ENCODE data around the gene EVI5L. TPM values are rescaled to one million over a fixed set of nuclear protein-coding genes. Genes with fewer than 3 reads are reported as not detected.

The EVI5L gene
- total and polyA plus RNA-seq, 2 of the 8 experiments (the other 6 are each of a cell fraction or from before 2014, with no cell fraction given) = 7.2 to 11.0 TPM

DNA sequence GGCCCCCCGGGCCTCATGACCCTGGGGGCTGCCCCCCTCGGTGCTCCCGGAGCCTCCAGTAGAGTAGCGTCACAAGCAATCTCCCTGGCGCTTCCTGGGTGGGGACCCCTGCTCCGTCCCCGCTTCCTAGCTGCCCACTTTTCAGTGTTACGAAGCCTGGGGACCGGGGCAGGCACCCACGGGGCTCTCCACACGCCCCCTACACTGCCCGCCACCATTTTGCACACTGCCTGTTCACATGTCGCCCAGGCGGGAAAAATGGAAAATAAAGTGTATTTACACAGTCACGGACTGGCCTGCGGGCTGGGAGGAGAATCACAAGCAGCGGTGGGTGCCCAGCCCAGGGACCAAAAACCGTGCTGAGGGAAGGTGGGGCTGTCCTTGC, 34.7 kb downstream of the EVI5L start:
- TF ChIP-seq SIX5 (IDR thresholded peaks at IDR 0.05; ENCODE audit: low read depth, low read length) (no peak), SIRT6 (IDR thresholded peaks at IDR 0.05; ENCODE audit: low read length) (no peak), ZNF274 (IDR thresholded peaks at IDR 0.05; ENCODE audit: borderline replicate concordance, extremely low read depth, low read length) (no peak), TAF1 (IDR thresholded peaks at IDR 0.05; ENCODE audit: low read depth, low read length) (no peak), RBBP5 (IDR thresholded peaks at IDR 0.05; ENCODE audit: borderline replicate concordance, low read depth, low read length) (no peak), JUN (IDR thresholded peaks at IDR 0.05; ENCODE audit: low read depth, low read length) (no peak)
- TF ChIP-seq, protein P1, sequence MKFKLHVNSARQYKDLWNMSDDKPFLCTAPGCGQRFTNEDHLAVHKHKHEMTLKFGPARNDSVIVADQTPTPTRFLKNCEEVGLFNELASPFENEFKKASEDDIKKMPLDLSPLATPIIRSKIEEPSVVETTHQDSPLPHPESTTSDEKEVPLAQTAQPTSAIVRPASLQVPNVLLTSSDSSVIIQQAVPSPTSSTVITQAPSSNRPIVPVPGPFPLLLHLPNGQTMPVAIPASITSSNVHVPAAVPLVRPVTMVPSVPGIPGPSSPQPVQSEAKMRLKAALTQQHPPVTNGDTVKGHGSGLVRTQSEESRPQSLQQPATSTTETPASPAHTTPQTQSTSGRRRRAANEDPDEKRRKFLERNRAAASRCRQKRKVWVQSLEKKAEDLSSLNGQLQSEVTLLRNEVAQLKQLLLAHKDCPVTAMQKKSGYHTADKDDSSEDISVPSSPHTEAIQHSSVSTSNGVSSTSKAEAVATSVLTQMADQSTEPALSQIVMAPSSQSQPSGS (IDR thresholded peaks at IDR 0.05; ENCODE audit: low read length) = no peak
- no peak overlapping the region for H3K56ac ChIP-seq (replicated peaks; ENCODE audit: insufficient read length, low read depth, low read length)
- H3K4ac ChIP-seq (replicated peaks; ENCODE audit: insufficient read length, low read depth, low read length) = no peak overlapping the region
- H3K4me3 ChIP-seq (ENCODE audit: extremely low read depth in 1 of 4, insufficient read depth in 2 of 4, low read depth in 3 of 4, low read length in 4 of 4) = no peak overlapping the region
- no peak overlapping the region for H3K23ac ChIP-seq (ENCODE audit: insufficient read length)
- no peaks in the 10 kb centered on the region for H3K9me3 ChIP-seq (ENCODE audit: insufficient read depth in 2 of 2, low read depth in 1 of 2, low read length in 1 of 2)
- DNase-seq (ENCODE audit: low read depth in 1 of 2, low spot score in 2 of 2) (no peak), FAIRE-seq (no peak)
- no peak overlapping the region for H2BK15ac ChIP-seq (ENCODE audit: low read length)
- no peak overlapping the region for H2BK20ac ChIP-seq (ENCODE audit: low read length)
- H2BK120ac ChIP-seq (replicated peaks; ENCODE audit: low read depth, low read length) = no peak overlapping the region
- no peak overlapping the region for H2BK5ac ChIP-seq (ENCODE audit: low read depth, low read length)
- no peaks in the 10 kb centered on the region for H3K79me2 ChIP-seq (ENCODE audit: control insufficient read depth in 1 of 2, insufficient read depth in 2 of 2, low read length in 2 of 2)
- H3K9ac ChIP-seq (replicated peaks in 1 of 4; ENCODE audit: extremely low read depth in 1 of 4, low read depth in 3 of 4, low read length in 3 of 4) = no peak overlapping the region
- H2BK12ac ChIP-seq (ENCODE audit: low read depth, low read length) = no peak overlapping the region
- CTCF ChIA-PET (ENCODE audit: partially characterized antibody) = interaction anchor here (0.9 to 11.2 kb wide), 3 partner anchors 13 to 62 kb away, joined by 3 to 112 read pairs (median 3); partner anchors contain the start of genes SNAPC2 and TGFBR3L
- H3K79me1 ChIP-seq (ENCODE audit: low read depth, low read length) = no peaks in the 10 kb centered on the region
- peaks cover 8 to 46% (median 34%) of the 10 kb centered on the region in 4 experiments for H3K27me3 ChIP-seq (replicated peaks in 1 of 4; ENCODE audit: control insufficient read depth in 3 of 4, extremely low read depth in 1 of 4, insufficient read depth in 3 of 4, low read length in 3 of 4)
- H4K8ac ChIP-seq (ENCODE audit: extremely low read depth, insufficient read depth, low read length) = no peak overlapping the region
- peaks cover 0 to 10% of the 10 kb centered on the region in 2 experiments for H4K20me1 ChIP-seq (replicated peaks in 1 of 2; ENCODE audit: control insufficient read depth in 1 of 2, insufficient read depth in 2 of 2, low read length in 2 of 2)
- H3K4me2 ChIP-seq (ENCODE audit: insufficient read depth in 1 of 2, low read depth in 2 of 2, low read length in 2 of 2) = no peak overlapping the region
- WGBS, 2 experiments (ENCODE audit: extremely low coverage in 1 of 2, insufficient coverage in 1 of 2, insufficient read length in 1 of 2, insufficient replicate concordance in 2 of 2, low coverage in 1 of 2, low lambda C conversion rate in 2 of 2, missing lambda C conversion rate in 1 of 2) = 84% methylated on average over 17 of the region's 18 CpGs; no CpG with 5 or more reads in 1 of the 2 experiments
- no peak overlapping the region for H4K5ac ChIP-seq (ENCODE audit: insufficient read length, low read depth, low read length)
- H2AK5ac ChIP-seq (ENCODE audit: low read depth, low read length) = no peak overlapping the region
- POLR2A ChIA-PET (ENCODE audit: partially characterized antibody) = interaction anchor here (0.7 to 10.5 kb wide), 4 partner anchors 9 to 55 kb away, joined by 3 to 106 read pairs (median 4); partner anchors contain the start of genes SNAPC2 and TGFBR3L
- no peak overlapping the region for H2AFZ ChIP-seq (ENCODE audit: low read length)
- peaks cover 18% of the 10 kb centered on the region; the same call in 1 of the 2 replicates for H3K23me2 ChIP-seq (ENCODE audit: low read depth, low read length)
- no peaks in the 10 kb centered on the region for H3K36me3 ChIP-seq (ENCODE audit: control insufficient read depth in 2 of 4, insufficient read depth in 4 of 4, low read length in 3 of 4)
- no peak overlapping the region for H3K14ac ChIP-seq (ENCODE audit: insufficient read length)
- peaks cover 0 to 33% (median 21%) of the 10 kb centered on the region in 4 experiments; a peak in 5 of 7 replicates for H3K4me1 ChIP-seq (replicated peaks in 1 of 4; ENCODE audit: control insufficient read depth in 3 of 4, insufficient read depth in 4 of 4, low read length in 3 of 4)
- H3K27ac ChIP-seq (ENCODE audit: low read depth, low read length) = no peak overlapping the region
- no peak overlapping the region for H4K91ac ChIP-seq (replicated peaks; ENCODE audit: insufficient read length, low read length)
- H3K18ac ChIP-seq (ENCODE audit: extremely low read depth, low read length) = no peak overlapping the region
